GM19468 (cell line): ENCODE results near the gene RFXANK.
"Not testable (repeated sequence)": the region's sequence is repeated elsewhere in the genome, so short reads cannot be mapped to it uniquely, and the experiment has no call there.

Experiments used
- ATAC-seq: cut with Tn5 transposase; IDR thresholded peaks from one replicate; pipeline ENCODE4 v1.9.1; 2021; ENCODE audit warnings: mild to moderate bottlenecking, moderate library complexity, moderate number of reproducible peaks; ENCODE audit not compliant: unreplicated experiment; ENCODE audit errors: extremely low read depth

Gene RFXANK, protein sequence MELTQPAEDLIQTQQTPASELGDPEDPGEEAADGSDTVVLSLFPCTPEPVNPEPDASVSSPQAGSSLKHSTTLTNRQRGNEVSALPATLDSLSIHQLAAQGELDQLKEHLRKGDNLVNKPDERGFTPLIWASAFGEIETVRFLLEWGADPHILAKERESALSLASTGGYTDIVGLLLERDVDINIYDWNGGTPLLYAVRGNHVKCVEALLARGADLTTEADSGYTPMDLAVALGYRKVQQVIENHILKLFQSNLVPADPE

GRCh38 chr19:19192078-19192882 is at the start of gene RFXANK, which contains the start of gene BORCS8:
Gene RFXANK, plus strand, starts transcription at chr19:19192258. Its CDS starts 1,689 bp downstream, at chr19:19193947.
Gene BORCS8, minus strand, starts transcription at chr19:19192152. Its CDS starts 35 bp downstream, at chr19:19192117.
- ATAC-seq: peak; percentile 77

GRCh38 chr19:19142347-19142746 is 49.7 kb upstream of the RFXANK start:
- ATAC-seq: no peak

DNA sequence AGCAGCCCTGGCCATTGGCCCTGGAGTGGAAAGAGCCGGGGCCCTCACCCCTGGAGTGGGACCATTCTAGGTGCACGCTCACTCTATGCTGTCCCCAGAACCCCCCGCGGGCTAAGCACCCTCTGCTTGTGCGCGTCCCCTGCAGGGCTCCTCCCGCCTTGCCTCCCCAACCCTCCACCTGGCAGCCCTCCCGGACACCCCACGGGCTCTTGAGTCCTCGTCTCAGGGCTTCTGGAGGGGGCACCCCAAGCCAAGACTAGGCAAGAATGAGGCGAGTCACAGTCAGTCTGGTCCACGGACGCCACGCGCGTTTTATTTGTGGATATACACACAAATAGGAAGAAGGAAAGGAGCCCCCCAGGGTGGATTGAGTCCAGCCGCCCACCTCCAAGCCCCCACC is 46.8 kb upstream of the RFXANK start:
- ATAC-seq: no peak

DNA sequence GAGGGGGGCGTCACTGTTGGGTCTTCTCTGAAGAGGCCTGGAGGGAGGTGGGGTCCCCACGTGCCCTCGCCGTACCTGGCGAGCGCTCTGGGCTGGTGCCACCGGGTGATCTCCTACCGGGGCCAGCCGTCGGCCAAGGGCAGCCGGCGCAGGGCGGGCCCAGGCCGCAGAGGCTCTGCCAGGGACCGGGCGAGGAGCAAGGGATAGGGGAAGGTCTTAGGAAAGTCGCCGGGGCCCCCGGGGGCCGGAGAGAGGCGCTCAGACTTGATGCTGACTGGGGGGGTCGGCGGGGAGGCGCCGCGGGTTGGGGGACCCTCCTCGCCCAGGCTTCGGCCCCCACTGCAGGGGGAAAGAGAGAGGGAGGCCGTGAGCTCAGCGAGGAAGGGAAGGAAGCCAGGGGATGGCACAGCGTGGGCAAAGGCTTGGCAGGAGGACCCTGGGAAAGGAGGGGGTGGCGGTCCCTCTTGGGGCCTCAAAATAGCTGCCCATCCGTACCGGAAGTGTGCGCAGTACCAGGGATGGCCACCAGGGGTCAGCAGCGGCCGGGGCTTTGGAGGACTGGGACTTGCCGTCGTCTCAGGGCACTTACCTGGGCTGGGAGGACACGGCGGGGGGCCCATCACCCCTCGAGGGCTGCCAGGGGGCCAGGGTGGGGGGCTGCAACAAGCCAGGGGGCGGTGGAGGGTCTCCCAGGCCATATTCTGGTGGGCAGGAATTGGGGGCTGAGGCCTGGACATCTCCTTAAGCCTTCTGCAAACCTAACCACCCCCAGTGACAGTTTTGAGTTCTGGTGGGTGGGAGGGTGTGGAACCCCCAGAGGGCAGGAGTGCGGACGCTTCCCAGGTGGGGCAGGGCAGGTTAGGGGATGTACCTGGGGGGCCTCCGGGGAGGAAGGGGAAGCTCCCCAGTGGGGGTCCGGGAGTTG is 46.1 kb upstream of the RFXANK start:
- no peak for ATAC-seq

GRCh38 chr19:19146865-19147264 is 45.2 kb upstream of the RFXANK start:
- ATAC-seq: no peak

DNA sequence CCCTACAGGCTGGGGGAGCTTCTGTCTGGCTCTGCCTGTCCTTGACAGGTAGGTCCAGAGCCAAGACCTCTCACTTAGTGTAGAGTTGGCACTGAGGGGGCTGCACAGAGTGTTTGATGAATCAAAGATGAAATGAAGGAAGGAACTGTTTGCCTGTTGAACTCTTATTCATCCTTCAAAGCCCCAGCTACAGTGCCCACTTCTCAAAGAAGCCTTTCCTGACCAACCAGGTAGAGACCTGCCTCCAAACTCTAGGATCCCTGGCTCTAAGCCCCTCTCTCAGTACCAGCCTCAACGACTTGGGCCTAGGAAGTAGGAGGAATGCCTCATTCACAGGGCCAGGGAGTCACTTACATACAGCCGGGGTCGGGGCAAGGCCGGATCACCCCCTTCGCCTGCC is 44.7 kb upstream of the RFXANK start:
- ATAC-seq: no peak

- not testable (repeated sequence) for ATAC-seq
These were observed 43.6 kb upstream of the RFXANK start for GRCh38 chr19:19148504-19148903.

GRCh38 chr19:19149435-19149834 is 42.6 kb upstream of the RFXANK start:
- no peak for ATAC-seq

GRCh38 chr19:19151418-19151817 is 40.6 kb upstream of the RFXANK start:
- ATAC-seq: no peak

DNA sequence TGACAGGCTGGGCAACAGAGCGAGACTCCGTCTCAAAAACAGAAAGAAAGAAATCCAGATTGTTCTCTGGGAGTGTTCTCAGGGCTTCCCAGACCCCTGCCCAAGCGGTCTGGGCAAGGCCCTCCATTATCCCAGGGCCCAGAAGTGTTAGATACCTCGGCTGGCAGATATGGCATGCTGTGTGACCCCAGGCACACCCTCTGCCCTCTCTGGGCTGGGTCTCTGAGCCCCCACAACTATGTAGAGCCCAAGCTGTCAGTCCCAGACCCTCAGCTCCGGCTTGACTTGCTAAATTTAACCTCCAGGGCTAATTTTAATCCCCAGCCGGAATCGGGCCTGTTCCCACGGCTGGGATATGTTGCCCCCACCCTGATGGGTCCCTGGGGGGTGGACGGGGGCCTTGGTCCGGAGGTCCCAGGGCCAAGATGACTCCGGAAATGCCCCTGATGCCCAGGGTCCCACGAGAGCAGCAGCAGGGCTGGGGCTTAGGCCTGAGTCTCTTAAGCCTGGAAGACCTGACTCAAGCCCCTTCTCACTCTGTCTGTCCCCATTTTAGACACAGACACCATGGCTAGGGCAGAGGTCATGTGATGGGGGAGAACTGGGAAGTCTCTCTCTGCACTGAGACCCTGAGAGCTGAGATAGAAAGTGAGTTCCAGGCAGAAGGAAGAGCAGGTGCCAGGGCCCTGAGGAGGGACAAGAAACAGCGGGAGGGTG is 39.2 kb upstream of the RFXANK start:
- no peak for ATAC-seq

- ATAC-seq: no peak
These were observed 37.1 kb upstream of the RFXANK start for GRCh38 chr19:19154768-19155494.

DNA sequence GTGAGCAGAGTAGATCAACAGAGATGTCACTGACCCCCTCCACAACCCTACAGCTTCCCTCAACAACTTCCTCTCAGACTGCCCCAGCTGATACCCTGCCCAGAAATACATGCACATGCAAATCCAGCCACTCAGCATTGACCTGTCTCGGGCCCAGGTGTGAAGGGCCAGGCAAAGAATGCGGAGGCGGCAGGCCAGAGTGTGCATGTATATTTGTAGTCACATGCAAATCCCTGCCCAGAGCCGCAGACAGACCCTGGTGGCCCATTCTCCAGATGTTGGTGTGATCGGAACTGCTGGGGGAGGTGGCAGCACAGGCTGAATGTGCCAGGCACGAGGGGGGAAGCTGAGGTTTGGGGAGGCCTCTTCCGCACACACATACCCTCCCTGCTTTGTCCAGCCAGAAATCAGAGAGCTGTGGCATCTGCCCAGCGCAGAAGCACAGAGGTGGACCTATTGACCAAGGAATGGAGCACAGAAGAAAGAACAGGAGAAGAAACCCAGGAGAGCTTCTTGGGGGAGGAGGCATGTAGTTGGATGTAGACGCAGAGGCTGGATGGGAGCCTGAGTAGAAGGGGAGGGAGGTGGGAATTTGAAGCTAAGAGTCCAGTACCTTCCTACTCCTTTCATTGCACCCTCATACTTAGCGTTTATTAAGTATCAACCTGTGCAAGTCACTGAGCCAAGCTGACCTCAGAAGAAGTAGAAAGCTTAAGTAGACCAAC is 36.4 kb upstream of the RFXANK start:
- peak; percentile 76 for ATAC-seq

DNA sequence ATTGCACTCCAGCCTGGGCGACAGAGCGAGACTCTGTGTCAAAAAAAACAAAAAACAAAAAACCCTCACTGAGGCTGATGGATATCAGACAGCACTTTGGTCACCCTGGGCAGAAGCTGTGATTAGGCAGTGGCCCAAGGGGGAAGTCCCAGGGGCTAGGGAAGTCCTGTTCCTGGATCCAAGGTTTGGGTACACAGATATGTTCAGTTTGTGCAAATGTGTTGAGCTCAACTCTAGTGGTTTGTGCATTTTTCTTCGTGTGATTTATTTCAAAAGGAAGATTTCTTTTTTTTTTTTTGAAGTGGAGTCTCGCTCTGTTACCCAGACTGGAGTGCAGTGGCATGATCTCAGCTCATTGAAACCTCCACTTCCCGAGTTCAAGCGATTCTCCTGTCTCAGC is 34.2 kb upstream of the RFXANK start:
- no peak for ATAC-seq

DNA sequence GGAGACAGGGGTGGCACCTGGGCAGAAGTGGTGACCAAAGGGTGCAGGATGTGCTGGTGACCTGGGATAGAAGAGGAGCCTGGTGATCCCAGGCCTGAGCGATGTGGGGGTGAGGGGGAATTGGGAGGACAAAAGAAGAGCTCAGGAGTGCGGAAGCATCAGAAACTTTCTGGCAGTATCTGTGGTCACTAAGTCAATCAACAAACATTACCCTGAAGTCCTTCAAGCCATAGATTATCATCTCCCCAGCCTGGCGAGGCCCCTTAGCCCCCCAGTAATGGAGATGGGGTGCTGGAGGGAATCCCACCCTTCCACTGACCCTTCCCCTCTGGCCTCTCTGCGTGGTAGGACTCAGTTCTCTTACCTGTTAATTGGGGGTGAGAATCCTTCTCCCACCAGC is 32.5 kb upstream of the RFXANK start:
- no peak for ATAC-seq

DNA sequence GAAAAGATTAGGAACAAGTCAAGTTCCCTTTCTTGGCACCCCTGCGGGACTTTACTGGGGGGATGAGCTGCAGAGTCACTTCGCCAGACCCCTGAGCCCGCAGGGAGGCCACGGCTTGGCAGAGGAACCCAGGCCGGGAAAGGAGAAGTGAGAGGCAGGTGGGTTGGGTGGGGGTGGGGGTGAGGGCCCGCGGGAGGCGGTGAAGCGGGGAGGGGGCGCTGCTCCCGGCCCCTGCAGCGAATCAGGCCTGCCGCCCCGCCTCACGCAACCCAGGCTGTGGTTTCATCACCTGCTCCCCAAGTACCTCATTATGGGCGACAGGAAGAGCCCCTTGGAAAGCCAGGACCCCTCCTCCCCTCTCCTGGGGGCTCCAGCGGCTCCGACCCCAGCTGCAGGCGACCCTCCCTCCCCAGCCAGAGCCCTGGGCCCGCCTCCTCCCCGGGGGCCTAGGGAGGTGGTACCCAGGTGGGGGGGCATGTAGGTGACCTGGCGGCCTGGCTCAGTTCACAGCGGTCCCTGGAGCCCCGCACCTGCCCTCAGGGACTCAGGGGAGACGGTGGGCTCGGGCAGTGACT is 31.5 kb upstream of the RFXANK start:
- ATAC-seq: no peak

DNA sequence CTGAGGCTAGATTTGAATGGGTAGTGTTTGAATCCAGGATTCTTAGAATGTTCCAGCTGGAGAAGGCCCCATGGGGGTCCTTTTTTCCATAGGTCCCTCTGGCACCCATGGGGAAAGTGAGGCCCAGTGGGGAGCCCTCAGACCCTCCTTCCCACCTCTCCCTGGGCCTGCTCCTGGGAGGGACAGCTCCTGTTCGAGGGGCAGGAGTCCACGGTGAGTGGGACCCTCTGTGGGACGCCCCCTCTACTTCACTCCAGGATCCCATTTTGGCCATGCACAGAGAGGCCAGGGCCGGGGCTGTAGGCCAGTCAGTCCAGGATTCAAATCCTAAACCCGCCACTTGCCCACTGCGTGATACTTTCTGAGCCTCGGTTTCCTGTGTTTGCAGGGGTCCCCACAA is 29.6 kb upstream of the RFXANK start:
- no peak for ATAC-seq

DNA sequence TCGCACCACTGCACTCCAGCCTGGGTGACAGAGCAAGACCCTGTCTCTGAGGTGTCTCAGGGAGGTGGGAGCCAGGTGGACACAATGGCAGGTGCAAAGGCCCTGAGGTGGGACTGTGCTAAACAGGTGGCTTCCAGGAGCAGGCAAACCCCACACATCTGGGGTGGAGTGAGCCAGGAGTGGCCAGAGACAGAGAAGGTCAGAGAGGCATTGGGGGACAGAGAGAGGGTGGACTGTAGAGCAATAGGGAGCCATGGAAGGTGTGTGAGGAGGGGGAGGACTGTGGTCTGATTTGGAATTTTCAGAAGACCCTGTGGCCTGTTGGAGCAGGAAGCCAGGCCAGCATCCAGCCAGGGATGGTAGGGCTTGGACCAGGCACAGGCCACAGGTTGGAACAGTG is 26.7 kb upstream of the RFXANK start:
- ATAC-seq: no peak

GRCh38 chr19:19167612-19168011 is 24.4 kb upstream of the RFXANK start:
- ATAC-seq: no peak
